ENCODE results near the gene DLX1. TPM values are rescaled to one million over a fixed set of nuclear protein-coding genes. Genes with fewer than 3 reads are reported as not detected.

Gene DLX1
- total RNA-seq, 2 experiments from 2014 or later: not detected

DNA sequence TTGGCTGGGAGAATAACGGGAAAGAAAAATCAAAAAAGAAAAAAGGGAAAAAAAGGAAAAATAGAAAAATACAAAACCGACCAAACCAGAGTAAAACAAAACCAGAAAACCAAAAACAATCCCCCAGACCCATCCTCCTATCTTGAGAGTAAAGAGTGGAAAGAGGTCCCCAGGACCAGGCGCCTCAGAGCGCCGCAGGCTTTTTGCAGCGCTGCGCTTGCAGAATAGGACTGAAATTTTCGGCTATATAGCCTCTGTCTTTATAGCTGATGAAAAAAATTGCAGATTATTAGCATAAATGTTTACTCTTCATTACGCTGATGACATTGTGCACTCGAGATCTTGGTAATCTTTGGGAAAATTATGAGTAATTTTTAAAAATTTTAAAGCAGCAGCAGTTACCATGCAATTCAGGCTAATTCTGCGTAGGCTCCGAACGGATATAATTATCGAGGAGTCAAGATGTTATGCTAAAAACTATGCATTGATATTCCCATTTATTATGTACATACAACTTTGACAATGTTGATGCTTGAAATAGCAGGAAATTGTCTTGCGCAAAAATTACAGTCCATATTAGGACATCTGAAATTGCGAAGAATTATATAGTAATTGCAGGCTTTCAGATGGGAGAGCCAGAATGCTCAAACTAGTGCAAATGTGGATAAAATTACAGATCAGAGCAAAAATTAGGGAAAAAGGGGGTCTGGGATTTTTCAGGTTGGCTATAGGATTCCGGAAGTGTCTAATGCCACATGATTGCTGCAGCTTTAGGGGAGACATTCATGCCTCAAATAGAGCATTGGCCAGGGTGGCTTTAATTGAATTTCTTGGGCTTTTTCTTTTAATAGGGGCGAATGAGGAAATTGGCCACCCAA is 8.3 kb downstream of the DLX1 start:
- Mint-ChIP-seq H3K27me3 (peaks cover 90% of the 10 kb centered on the region), H3K27ac (peak overlapping the region; percentile 61), H3K4me3 (peak overlapping the region; percentile 27), H3K4me1 (peaks cover 28% of the 10 kb centered on the region), H3K9me3 (ENCODE audit: low read depth) (no peaks in the 10 kb centered on the region), H3K36me3 (peaks cover 4% of the 10 kb centered on the region)
- CTCF ChIA-PET: interaction anchor here (1.0 to 3.4 kb wide), 3 partner anchors 8 to 14 kb away, joined by 3 to 15 read pairs (median 5); no protein-coding TSS in a partner anchor
- DNase-seq (no peak), ATAC-seq (no peak)

GRCh38 chr2:172094294-172095145 is 9.2 kb downstream of the DLX1 start:
- ATAC-seq (no peak), DNase-seq (no peak)
- peak overlapping the region; percentile 76 for H3K4me3 Mint-ChIP-seq
- no peaks in the 10 kb centered on the region for H3K9me3 Mint-ChIP-seq (ENCODE audit: low read depth)
- H3K27me3 Mint-ChIP-seq: peaks cover 86% of the 10 kb centered on the region
- peaks cover 4% of the 10 kb centered on the region for H3K36me3 Mint-ChIP-seq
- H3K27ac Mint-ChIP-seq: no peak overlapping the region
- peaks cover 29% of the 10 kb centered on the region for H3K4me1 Mint-ChIP-seq
- CTCF ChIA-PET: interaction anchor here (0.8 to 2.5 kb wide), 4 partner anchors 9 to 17 kb away, joined by 3 to 11 read pairs (median 4); partner anchors contain the start of gene DLX1

GRCh38 chr2:172095146-172095904 is 10.0 kb downstream of the DLX1 start:
- H3K36me3 Mint-ChIP-seq: peaks cover 4% of the 10 kb centered on the region
- peaks cover 30% of the 10 kb centered on the region for H3K4me1 Mint-ChIP-seq
- DNase-seq: peak; percentile 75
- ATAC-seq: peak; percentile 65
- peaks cover 82% of the 10 kb centered on the region for H3K27me3 Mint-ChIP-seq
- H3K4me3 Mint-ChIP-seq: peak overlapping the region; percentile 76
- H3K27ac Mint-ChIP-seq: peak overlapping the region; percentile 15
- H3K9me3 Mint-ChIP-seq (ENCODE audit: low read depth): no peaks in the 10 kb centered on the region
- CTCF ChIA-PET: interaction anchor here (0.8 to 2.5 kb wide), 5 partner anchors 9 to 367 kb away, joined by 3 to 11 read pairs (median 4); partner anchors contain the start of gene DLX1

GRCh38 chr2:172095905-172096625 is 10.8 kb downstream of the DLX1 start:
- Mint-ChIP-seq H3K36me3 (peaks cover 4% of the 10 kb centered on the region), H3K9me3 (ENCODE audit: low read depth) (no peaks in the 10 kb centered on the region), H3K27me3 (peaks cover 80% of the 10 kb centered on the region), H3K27ac (peak overlapping the region; percentile 15), H3K4me1 (peaks cover 36% of the 10 kb centered on the region), H3K4me3 (peak overlapping the region; percentile 76)
- DNase-seq (no peak), ATAC-seq (peak; percentile 7)
- CTCF ChIA-PET: interaction anchor here (1.2 to 2.5 kb wide), 4 partner anchors 10 to 366 kb away, joined by 3 to 11 read pairs (median 5); partner anchors contain the start of gene DLX1

- Mint-ChIP-seq H3K36me3 (peaks cover 4% of the 10 kb centered on the region), H3K27ac (no peak overlapping the region), H3K9me3 (ENCODE audit: low read depth) (no peaks in the 10 kb centered on the region), H3K4me3 (peak overlapping the region; percentile 19), H3K4me1 (peaks cover 41% of the 10 kb centered on the region), H3K27me3 (peaks cover 82% of the 10 kb centered on the region)
- no peak for ATAC-seq
- CTCF ChIA-PET: interaction anchor here (0.7 to 2.5 kb wide), 4 partner anchors 9 to 11 kb away, joined by 3 to 11 read pairs (median 5); partner anchors contain the start of gene DLX1
- no peak for DNase-seq
Measured at GRCh38 chr2:172096626-172097547, 11.6 kb downstream of the DLX1 start.

- H3K4me3 Mint-ChIP-seq: no peak overlapping the region
- CTCF ChIA-PET: interaction anchor here (0.7 to 2.3 kb wide), 2 partner anchors 9 to 15 kb away, joined by 3 to 10 read pairs; no protein-coding TSS in a partner anchor
- DNase-seq (no peak), ATAC-seq (no peak)
- peaks cover 82% of the 10 kb centered on the region for H3K27me3 Mint-ChIP-seq
- peak overlapping the region; percentile 5 for H3K27ac Mint-ChIP-seq
- H3K9me3 Mint-ChIP-seq (ENCODE audit: low read depth): no peaks in the 10 kb centered on the region
- H3K36me3 Mint-ChIP-seq: peaks cover 4% of the 10 kb centered on the region
- peaks cover 46% of the 10 kb centered on the region for H3K4me1 Mint-ChIP-seq
Measured at GRCh38 chr2:172097557-172098131, 12.3 kb downstream of the DLX1 start.

DNA sequence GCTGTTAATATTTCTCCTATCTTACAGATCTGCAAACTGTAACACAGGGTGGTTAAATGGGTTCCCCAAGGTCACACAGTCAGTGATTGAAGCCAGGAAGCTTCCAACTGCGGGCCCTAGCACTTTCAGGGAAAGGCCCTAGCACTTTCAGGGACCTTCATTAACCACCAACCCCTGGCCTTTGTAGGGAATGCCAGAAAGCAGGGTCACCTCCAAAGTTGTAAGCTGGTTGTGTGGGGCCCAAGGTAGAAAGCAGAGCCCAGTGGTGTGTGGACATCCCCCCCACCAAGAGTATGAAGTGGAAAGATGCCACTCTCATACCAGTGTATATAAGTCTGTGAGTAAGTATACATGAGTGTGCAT is 13.0 kb downstream of the DLX1 start:
- DNase-seq (no peak), ATAC-seq (no peak)
- Mint-ChIP-seq H3K27ac (peak overlapping the region; percentile 3), H3K36me3 (peaks cover 3% of the 10 kb centered on the region), H3K4me1 (peaks cover 49% of the 10 kb centered on the region), H3K4me3 (peak overlapping the region; percentile 18), H3K27me3 (peaks cover 80% of the 10 kb centered on the region), H3K9me3 (ENCODE audit: low read depth) (no peaks in the 10 kb centered on the region)
- CTCF ChIA-PET: interaction anchor here (0.6 to 2.3 kb wide), 2 partner anchors 15 to 164 kb away, joined by 3 to 10 read pairs; no protein-coding TSS in a partner anchor

GRCh38 chr2:172098650-172099471 is 13.6 kb downstream of the DLX1 start:
- ATAC-seq: peak; percentile 11
- peaks cover 3% of the 10 kb centered on the region for H3K36me3 Mint-ChIP-seq
- no peaks in the 10 kb centered on the region for H3K9me3 Mint-ChIP-seq (ENCODE audit: low read depth)
- H3K27me3 Mint-ChIP-seq: peaks cover 80% of the 10 kb centered on the region
- peak overlapping the region; percentile 18 for H3K4me3 Mint-ChIP-seq
- H3K4me1 Mint-ChIP-seq: peaks cover 52% of the 10 kb centered on the region
- peak overlapping the region; percentile 3 for H3K27ac Mint-ChIP-seq
- CTCF ChIA-PET: interaction anchor here (0.6 to 2.3 kb wide), 7 partner anchors 11 to 164 kb away, joined by 3 to 10 read pairs (median 3); partner anchors contain the start of gene DLX1
- DNase-seq: no peak

GRCh38 chr2:172099472-172100079 is 14.3 kb downstream of the DLX1 start:
- CTCF ChIA-PET: interaction anchor here (0.8 to 2.3 kb wide), 6 partner anchors 12 to 158 kb away, joined by 3 to 10 read pairs (median 3); partner anchors contain the start of gene DLX1
- ATAC-seq (no peak), DNase-seq (no peak)
- Mint-ChIP-seq H3K4me3 (no peak overlapping the region), H3K27me3 (peaks cover 82% of the 10 kb centered on the region), H3K36me3 (peaks cover 3% of the 10 kb centered on the region), H3K9me3 (ENCODE audit: low read depth) (no peaks in the 10 kb centered on the region), H3K27ac (peak overlapping the region; percentile 11), H3K4me1 (peaks cover 53% of the 10 kb centered on the region)
